ENCODE results near the gene MGAM2.

DNA sequence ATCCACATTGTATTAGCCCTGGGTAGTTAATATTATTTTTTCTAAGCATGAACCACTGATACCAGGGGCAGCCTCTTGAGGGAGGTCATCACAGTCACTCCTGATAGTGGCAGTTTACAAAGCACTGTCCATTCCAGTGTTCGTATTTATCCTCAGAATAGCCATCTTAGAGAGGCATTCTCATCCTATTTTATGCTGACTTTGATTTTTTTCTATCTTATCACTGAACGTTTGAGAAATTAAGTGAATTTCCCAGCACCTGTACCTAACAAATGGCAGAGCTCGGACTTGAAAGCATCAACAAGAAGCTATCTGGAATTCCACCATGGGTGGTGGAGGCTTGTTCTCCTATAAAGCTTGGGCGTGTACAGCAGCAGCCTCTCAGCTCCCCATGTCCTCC, 26.1 kb upstream of the MGAM2 start:
- TF ChIP-seq, protein P1, sequence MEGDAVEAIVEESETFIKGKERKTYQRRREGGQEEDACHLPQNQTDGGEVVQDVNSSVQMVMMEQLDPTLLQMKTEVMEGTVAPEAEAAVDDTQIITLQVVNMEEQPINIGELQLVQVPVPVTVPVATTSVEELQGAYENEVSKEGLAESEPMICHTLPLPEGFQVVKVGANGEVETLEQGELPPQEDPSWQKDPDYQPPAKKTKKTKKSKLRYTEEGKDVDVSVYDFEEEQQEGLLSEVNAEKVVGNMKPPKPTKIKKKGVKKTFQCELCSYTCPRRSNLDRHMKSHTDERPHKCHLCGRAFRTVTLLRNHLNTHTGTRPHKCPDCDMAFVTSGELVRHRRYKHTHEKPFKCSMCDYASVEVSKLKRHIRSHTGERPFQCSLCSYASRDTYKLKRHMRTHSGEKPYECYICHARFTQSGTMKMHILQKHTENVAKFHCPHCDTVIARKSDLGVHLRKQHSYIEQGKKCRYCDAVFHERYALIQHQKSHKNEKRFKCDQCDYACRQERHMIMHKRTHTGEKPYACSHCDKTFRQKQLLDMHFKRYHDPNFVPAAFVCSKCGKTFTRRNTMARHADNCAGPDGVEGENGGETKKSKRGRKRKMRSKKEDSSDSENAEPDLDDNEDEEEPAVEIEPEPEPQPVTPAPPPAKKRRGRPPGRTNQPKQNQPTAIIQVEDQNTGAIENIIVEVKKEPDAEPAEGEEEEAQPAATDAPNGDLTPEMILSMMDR (IDR thresholded peaks at IDR 0.05): no peak
- no peak for TF ChIP-seq POLR2AphosphoS5 (IDR thresholded peaks at IDR 0.05; ENCODE audit: low read depth, low read length)

Measured in Panc1 (cell line).